HG03159 (cell line): ENCODE measurements around the gene GNA15.
"Not testable (repeated sequence)": the region's sequence is repeated elsewhere in the genome, so short reads cannot be mapped to it uniquely, and the experiment has no call there.

ENCODE experiments used
- ATAC-seq: cut with Tn5 transposase; IDR thresholded peaks from one replicate; pipeline ENCODE4 v1.9.1; 2021; ENCODE audit warnings: mild to moderate bottlenecking, moderate library complexity; ENCODE audit not compliant: unreplicated experiment

Gene GNA15

DNA sequence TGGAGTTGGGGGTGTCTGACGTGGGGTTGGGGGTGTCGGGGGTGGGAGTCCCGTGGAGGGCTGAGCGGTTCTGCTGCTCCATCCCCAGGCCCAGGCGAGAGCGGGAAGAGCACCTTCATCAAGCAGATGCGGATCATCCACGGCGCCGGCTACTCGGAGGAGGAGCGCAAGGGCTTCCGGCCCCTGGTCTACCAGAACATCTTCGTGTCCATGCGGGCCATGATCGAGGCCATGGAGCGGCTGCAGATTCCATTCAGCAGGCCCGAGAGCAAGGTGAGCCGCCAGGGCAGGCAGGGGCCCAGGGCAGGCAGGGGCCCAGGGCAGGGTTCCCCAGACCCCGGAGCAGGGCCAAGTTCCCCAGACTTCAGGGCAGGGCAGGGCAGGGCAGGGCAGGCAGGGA lies 12.7 kb downstream of the GNA15 start:
- no peak for ATAC-seq

DNA sequence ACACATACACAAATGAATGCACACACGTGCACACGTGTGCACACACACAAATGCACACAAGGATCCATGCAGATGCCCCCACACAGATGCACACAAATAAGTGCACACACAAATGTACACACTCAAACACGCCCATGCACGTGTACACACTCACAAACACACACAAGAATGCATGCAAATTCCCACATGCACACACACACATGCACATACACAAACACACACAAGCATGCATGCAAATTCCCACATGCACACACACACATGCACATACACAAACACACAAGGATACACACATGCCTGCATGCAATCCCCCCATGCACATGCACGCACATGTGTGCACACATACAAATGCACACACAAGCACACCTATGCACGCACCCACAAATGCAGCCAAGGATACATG lies 13.3 kb downstream of the GNA15 start:
- no peak for ATAC-seq

DNA sequence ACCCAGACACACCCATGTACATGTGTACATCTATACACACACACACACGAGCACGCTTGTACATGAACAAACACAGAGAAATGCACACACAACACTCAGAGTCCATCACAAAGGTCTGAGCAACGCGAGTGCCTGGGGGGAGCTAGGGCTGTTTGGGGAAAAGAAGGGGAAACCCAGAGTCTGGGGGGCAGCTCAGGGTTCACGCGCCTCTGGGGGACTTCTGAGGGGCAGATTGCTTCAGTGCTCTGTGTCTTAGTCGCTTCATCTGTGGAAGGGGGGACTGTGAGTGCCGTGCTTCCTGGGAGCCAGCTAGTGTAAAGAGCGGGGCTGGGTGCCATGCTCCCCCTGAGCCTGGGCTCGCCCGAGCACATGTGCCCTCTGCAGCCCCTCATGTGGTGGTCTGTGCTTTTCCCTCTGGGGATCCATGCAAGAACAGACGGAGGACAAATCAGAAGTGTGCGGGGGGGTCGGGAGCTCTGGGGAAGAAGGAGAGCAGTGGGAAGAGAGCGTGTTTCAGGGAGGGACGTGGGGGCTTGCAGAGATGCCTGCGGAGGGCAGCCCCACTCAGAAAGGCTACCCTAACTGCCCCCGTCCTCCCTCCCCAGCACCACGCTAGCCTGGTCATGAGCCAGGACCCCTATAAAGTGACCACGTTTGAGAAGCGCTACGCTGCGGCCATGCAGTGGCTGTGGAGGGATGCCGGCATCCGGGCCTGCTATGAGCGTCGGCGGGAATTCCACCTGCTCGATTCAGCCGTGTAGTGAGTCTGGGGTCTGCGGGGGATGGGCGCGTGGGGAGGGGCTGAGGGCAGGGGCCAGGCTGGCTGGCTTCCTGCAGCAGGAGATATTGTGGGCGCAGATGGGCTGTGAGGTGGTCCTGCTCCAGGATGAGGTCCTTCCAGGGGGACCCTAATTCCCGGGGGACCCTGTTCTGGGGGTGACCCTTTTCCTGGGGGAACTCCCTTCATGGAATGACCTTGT lies 14.0 kb downstream of the GNA15 start:
- no peak for ATAC-seq

DNA sequence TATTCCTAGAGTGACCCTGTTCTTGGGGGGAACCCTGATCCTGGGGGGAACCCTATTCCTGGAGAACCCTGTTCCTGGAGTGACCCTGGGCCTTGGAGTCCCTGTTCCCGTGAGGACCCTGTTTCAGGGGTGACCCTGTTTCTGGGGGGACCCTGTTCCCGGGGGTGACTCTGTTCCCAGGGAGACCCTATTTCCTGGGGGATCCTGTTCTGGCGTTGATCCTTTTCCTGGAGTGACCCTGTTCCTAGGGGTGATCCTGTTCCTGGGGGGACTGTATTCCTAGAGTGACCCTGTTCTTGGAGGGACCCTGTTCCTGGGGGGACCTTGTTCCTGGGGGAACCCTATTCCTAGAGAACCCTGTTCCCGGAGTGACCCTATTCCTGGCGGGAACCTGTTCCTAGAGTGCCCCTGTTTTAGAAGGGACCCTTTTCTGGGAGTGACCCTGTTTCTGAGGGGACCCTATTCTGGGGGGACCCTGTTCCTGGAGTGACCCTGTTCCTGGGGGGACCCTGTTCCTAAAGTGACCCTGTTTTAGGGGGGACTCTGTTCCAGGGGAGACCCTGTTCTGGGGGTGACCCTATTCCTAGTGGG lies 15.0 kb downstream of the GNA15 start:
- no peak for ATAC-seq

DNA sequence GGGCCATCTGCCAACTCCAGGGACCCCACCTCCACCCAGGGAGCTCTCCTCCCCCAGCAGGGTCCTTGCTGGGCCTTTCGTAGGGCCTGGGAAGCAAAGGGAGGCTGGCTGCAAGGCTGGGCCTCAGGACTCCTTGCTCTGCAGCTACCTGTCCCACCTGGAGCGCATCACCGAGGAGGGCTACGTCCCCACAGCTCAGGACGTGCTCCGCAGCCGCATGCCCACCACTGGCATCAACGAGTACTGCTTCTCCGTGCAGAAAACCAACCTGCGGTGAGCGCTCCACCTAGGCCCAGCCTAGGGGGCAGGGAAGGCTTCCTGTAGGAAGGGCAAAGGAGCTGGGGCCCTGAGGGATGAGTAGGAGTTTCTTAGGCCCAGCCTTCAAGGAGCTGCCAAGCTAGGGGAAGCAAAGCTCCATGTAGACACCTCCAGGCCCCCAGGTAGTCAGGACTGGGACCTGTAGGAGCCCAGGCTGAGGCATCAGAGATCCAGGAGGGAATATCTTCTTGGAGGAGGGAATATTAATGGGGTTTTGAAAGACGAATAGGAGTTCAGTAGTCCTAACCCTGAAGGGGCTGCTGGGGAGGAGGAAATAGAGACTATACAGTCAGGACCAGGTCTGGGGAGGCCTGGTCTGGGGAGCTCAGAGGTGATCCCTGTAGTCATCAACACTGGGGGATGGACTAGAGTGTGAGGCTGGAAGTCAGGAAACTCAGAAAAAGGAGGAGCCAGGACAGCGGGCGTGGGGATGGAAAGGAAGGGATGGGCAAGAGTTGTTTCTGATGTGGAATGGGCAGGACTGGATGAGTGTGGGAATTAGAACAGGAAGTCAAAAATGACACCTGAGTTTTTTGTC lies 16.0 kb downstream of the GNA15 start:
- no peak for ATAC-seq

DNA sequence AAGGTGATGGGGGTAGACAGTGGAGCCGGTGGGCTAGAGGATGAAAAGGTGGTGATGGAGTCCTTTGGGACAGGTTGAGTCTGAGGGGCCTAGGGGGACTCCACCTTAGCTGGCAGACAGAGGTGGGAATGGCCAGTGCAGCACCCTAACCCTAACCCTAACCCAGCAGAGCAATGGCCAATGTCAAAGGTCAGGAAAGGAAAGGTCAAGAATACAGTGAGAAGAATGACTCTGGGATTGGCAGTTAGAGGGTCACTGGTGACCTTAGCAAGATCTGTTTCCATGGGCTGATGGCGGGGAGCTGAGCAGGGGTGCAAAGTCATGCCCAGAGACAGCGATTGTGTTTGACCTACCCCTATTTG lies 16.6 kb downstream of the GNA15 start:
- ATAC-seq, result no peak

DNA sequence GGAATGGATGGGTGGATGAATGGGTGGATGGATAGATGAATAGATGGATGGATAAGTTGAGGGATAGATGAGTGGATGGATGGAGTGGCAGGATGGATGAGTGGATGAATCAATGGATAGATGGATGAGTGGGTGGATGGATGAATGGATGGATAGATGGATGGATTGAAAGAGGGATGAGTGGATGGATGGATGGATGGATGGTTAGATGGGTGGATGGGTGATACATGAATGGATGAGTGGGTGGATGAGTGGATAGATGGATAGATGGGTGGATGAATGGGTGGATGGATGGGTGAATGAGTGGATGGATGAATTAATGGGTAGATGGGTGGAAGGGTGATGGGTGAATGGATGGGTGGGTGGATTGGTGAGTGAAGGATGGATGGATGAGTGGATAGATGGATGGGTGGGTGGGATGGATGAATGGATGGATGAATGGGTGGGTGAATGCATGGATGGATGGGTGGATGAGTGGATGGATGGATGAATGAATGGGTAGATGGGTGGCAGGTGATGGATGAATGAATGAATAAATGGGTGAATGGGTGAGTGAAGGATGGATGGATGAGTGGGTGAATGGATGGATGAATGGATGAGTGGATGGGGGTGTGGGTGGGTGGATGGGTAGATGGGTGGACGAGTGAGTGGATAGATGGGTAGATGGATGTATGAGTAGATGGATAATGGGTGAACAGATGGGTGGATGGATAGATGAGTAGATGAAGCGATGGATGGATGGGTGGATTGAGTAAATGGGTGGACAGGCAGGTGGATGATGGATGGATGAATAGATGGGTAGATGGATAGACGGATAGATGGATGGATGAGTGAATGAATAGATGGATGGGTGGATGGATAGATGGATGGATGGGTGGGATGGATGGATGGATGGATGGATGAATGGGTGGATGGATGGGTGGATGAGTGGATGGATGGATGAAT lies 17.7 kb downstream of the GNA15 start:
- no peak for ATAC-seq

DNA sequence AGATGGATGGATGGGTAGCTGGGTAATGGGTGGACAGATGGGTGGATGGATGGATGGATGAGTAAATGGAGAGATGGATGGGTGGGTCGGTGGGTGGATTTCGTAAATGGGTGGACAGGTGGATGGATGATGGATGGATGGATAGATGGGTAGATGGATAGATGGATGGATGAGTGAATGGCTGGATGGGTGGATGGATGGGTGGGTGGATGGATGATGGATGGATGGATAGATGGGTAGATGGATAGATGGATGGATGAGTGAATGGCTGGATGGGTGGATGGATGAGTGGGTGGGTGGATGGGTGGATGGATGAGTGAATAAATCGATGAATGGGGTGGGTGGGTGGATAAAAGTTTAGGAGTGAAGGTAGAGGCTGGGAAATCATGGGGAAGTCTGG lies 18.6 kb downstream of the GNA15 start:
- ATAC-seq, result not testable (repeated sequence)

DNA sequence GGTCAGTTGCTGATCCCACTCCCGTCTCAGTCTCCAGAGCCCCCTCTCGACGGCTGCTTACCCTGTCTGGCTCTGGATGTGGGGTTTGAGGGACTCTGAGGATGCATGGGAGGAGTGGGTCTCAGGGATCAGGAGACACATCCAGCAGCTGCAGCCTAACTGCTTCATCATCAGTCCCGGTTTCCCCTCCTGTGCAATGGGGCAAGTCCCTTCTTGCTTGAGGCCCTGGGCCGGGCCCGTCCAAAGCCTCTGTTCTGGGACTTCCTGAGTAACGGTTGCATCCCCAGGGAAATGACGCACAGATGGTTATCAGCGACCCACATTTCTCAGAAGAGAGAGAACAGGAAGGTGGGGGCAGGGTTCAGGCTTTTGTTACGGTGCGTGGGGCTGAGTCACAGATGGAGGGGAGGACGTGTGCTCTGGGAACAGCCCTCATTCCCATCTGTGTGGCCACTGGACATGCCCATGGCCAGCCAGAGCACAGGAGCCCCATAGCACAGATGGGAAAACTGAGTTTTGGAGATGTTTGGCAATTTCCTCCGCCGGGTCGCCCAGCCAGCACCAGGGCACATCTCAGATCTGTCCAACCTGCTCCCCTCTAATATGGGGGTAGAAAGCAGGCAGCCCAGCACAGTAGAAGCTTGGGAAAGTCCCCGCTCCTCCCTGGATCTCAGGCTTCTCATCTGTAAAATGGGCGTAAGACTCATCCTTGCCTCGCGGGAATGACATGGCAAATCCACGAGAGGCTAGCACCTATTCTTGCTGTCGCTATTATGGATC lies 19.3 kb downstream of the GNA15 start:
- no peak for ATAC-seq

DNA sequence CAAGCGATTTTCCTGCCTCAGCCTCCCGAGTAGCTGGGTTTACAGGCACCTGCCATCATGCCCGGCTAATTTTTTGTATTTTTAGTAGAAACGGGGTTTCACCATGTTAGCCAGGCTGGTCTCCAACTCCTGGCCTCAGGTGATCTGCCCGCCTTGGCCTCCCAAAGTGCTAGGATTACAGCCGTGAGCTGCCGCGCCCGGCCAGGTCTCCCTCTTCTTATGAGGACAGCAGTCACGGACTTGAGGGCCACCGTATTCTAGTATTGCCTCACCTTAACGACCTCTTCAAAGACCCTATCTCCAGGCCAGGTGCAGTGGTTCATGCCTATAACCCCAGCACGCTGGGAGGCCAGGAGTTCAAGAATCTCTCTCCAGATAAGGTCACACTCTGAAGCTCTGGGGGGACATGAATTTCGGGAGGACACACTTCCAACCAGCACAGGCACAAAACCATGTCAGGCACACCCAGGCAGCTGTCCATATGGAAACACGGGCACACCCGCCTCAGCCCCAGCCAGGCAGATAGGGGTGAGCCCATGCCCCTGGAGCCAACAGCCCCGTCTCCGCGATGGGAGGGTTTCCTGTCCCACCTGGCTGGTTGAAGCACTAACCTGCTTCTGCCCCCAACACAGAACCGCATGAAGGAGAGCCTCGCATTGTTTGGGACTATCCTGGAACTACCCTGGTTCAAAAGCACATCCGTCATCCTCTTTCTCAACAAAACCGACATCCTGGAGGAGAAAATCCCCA lies 21.4 kb downstream of the GNA15 start:
- no peak for ATAC-seq

DNA sequence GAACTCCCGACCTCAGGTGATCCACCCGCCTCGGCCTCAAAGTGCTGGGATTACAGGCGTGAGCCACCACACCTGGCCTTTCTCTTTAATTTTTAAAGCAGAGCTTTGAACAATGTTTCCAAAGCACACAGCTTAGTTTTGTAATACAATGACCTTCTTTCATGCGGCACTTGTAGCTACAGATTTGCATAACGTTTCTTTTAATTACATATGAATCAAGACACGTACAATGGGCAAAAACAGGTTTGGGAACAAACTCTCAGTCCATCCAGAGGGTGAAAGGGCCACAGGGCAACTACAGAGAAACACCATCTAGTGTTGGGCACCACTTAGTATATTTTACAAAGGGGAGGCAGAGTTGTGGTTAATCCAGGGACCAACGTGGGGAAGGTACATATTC lies 23.7 kb downstream of the GNA15 start:
- ATAC-seq, result no peak

DNA sequence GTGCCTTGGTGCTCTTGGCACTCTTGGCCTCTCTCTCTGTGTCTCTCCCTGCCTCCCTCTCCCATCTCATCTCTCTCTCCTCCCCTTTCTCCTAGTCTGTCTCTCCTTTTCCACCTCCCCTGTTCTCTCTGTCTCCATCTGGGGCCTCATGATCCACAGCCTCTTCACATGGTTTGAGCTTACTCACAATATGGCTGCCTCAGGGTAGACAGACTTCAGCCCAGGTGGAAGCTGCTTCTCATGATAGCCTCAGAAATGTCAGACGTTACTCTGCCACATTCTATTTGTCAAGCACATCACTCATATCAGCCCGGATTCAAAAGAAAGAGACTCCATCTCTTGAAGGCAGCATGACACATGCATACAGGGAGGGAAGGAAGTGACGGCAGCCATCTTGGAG lies 24.4 kb downstream of the GNA15 start:
- no peak for ATAC-seq

DNA sequence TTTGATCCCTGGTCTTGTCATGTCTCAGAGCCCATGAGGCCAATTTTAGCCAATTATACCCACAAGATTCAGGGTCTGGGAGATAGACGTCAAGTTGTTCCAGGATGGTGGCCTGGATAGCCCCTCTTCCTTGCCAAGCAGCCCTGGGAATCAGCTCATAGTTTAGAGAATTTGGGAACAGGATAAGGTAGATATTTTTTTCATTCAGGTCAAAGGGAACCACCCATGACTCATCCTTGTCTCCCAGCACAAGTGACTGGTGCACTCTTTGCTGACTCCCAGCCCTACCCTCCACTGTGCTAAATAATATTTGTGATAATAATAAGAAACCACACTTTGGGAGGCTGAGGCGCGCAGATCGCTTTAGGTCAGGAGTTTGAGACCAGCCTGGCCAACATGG lies 25.6 kb downstream of the GNA15 start:
- ATAC-seq, result no peak

DNA sequence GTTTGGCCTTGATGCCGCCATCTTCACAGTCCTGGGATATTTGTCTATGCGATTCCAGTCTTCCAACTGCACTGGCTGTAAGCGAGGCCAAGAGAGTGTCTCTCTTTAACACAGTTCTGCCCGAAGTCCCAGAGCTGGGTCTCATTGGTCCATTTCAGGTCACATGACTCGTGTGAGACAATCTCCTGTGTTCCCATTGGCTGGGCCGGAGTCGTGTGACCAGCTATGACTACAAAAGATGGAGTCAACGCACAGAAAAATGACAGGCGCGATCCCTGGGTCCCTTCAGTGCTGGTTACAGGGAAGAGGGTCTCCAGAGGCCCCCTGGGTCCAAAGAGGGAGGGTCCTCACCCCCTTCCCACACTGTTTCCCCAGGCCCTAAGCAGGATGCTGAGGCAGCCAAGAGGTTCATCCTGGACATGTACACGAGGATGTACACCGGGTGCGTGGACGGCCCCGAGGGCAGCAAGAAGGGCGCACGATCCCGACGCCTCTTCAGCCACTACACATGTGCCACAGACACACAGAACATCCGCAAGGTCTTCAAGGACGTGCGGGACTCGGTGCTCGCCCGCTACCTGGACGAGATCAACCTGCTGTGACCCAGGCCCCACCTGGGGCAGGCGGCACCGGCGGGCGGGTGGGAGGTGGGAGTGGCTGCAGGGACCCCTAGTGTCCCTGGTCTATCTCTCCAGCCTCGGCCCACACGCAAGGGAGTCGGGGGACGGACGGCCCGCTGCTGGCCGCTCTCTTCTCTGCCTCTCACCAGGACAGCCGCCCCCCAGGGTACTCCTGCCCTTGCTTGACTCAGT lies 26.8 kb downstream of the GNA15 start:
- ATAC-seq, result no peak

DNA sequence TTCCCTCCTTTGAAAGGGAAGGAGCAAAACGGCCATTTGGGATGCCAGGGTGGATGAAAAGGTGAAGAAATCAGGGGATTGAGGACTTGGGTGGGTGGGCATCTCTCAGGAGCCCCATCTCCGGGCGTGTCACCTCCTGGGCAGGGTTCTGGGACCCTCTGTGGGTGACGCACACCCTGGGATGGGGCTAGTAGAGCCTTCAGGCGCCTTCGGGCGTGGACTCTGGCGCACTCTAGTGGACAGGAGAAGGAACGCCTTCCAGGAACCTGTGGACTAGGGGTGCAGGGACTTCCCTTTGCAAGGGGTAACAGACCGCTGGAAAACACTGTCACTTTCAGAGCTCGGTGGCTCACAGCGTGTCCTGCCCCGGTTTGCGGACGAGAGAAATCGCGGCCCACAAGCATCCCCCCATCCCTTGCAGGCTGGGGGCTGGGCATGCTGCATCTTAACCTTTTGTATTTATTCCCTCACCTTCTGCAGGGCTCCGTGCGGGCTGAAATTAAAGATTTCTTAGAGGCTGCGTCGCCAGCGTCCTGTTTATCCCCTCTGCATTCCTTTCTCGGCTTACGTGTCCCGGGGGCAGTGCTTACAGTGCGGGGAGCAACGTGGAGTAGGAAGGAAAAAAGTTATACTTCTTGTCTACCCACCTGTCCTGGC lies 27.5 kb downstream of the GNA15 start:
- no peak for ATAC-seq

DNA sequence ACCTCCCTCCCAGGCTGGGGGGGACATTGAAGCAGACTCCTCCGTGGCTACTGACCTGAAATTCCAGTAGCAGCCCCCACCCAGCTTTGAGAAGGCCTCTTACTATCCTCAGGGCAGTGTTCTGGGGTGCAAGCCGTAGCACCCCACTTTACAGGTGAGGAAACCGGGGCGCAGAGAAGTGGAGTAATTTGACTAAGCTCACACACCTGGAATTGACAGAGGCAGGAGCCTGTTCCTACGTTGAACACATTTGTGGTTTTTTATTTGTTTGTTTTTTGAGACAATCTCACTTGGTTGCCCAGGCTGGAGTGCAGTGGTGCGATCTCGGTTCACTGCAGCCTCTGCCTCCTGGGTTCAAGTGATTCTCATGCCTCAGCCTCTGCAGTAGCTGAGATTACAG lies 28.1 kb downstream of the GNA15 start:
- ATAC-seq, result no peak

DNA sequence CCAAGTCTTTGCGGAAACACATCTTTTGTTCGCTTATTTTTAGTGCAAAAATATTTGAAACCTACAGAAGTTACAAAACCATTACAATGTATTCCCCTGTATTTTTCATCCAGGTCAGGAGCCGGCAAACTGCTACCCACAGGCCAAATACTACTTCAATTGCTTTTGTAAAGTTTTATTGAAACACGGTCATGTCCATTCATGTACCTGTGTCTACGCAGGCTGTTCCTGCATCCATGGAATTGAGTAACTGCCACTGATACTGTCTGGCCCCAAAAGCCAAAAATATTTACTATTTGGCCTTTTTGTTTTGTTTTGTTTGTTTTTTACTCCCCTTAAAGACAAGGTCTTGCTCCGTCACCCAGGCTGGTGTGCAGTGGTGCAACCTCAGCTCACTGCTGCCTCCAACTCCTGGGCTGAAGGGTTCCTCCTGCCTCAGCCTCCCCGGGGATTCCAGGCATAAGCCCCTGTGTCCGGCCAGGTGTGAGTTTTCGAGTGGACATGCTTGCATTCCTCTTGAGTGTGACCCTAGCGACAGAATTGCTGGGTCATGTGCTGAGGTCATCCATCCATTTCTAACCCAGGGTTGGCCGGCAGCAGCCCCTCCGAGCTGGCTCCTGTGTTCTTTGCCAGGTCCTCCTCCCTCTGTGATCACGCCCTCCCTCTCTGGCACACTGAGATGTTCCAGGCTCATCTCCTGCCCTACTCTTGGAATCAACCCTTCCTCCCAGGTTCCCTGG lies 31.9 kb downstream of the GNA15 start:
- ATAC-seq, result no peak
